MG63 (cell line): ENCODE measurements around the gene KCNQ2. TPM values are rescaled to one million over a fixed set of nuclear protein-coding genes. Genes with fewer than 3 reads are reported as not detected.

Experiments used
- DNase-seq: peaks from one replicate; pipeline ENCODE4 v3.0.0-alpha.2; 2020
- H3K27me3 ChIP-seq: fragments of 250-450 bp; sonication (Bioruptor Pico); 2 replicates; pipeline ENCODE4 v1.5.1; 2020; ENCODE audit warnings: mild to moderate bottlenecking, moderate library complexity
- H3K36me3 ChIP-seq: fragments of 250-450 bp; sonication (Bioruptor Pico); 2 replicates; pipeline ENCODE4 v1.5.1; 2020; ENCODE audit warnings: mild to moderate bottlenecking, moderate library complexity
- H3K4me3 ChIP-seq: fragments of 250-450 bp; sonication (Bioruptor Pico); 2 replicates; pipeline ENCODE4 v1.5.1; 2020; ENCODE audit warnings: mild to moderate bottlenecking, moderate library complexity
- H3K9me3 ChIP-seq: fragments of 250-450 bp; sonication (Bioruptor Pico); 2 replicates; pipeline ENCODE4 v1.5.1; 2020; ENCODE audit warnings: mild to moderate bottlenecking, moderate library complexity
- total RNA-seq: library from RNA; depleted of rRNA; stranded (reverse); fragments of >200 nt; shearing (Covaris generic); gene quantifications from 2 replicates; pipeline ENCODE4 v1.2.3, GENCODE V29; 2014; ENCODE audit warnings: low replicate concordance

Gene KCNQ2
- total RNA-seq, 1 experiment from 2014 or later: 0.92 TPM

DNA sequence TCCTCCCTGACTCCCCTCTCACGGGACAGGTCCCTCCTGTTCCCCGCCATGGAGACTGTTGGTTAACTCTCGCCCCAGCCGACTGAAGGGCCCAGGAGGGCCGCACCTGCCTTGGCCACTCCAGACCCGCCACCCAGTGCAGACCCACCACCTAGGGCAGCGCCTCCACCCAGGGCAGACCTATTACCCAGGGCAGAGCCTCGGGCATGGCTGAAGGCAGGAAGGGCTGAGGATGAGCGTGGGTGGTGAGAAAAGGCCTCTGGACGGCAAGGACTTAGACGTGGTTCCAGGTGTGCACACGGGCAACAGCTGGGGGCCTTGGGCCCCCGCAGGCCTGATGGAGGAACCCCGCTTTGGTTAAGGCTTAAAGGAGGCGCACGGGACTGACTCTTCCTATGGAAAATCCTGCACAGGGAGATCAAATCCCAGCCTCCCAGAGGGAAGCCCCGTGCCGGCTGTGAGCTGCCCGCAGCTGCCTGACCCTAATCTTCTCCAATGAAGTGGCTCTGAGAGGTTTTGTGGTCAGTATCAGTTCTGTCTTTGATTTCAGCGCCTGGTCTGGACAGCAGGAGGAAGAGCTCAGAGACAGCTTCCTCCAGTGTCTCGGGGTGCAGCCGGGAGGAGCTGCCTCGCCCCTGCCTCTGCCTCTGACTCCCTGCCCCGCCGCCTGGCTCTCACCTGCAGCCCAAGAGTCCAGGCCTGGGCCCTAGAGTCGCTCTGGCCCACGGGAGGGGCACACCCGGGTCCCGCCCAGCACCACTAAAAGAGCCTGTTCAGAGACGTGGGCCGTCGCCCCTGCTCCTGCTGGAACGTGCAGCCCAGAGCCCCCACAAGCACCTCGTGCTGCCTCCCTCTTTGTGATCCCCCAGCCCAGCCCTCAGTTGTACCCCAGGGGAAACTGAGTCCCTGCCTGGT lies 99.2 kb downstream of the KCNQ2 start:
- Histone ChIP-seq H3K4me3 (no peak overlapping the region), H3K36me3 (no peaks in the 10 kb centered on the region), H3K9me3 (no peaks in the 10 kb centered on the region), H3K27me3 (peaks cover 44% of the 10 kb centered on the region)
- DNase-seq: no peak

- H3K4me3 ChIP-seq: no peak overlapping the region
- H3K9me3 ChIP-seq: no peaks in the 10 kb centered on the region
- H3K27me3 ChIP-seq: peaks cover 38% of the 10 kb centered on the region
- DNase-seq: no peak
- H3K36me3 ChIP-seq: no peaks in the 10 kb centered on the region
Measured at GRCh38 chr20:63371291-63371865, 101.1 kb downstream of the KCNQ2 start.

- Histone ChIP-seq H3K27me3 (peaks cover 34% of the 10 kb centered on the region), H3K9me3 (no peaks in the 10 kb centered on the region), H3K36me3 (no peaks in the 10 kb centered on the region), H3K4me3 (no peak overlapping the region)
- DNase-seq: no peak
Measured at GRCh38 chr20:63370618-63371187, 101.8 kb downstream of the KCNQ2 start.

GRCh38 chr20:63369724-63370617 lies 102.5 kb downstream of the KCNQ2 start:
- no peak for DNase-seq
- peaks cover 34% of the 10 kb centered on the region for H3K27me3 ChIP-seq

DNA sequence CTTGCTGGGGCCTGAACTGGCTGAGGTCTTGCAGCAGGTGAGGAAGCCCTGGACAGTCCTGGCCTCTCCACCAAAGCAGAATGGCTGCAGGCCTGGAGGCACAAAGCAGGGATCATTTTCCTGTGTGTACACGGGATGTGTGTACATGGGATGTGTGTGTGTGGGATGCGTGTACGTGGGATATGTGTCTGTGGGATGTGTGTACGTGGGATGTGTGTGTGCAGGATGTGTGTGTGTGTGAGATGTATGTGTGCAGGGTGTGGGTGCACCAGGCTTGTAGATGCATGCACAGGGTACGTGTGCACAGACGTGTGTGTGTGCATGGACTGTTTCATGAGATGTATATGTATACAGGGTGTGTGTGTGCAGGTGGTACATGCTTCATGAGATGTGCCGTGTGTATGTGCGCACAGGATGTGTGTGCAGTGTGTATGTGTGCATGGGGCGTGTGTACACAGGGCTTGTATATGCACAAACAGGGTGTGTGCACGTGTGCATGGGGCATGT lies 103.4 kb downstream of the KCNQ2 start:
- no peak for DNase-seq
- Histone ChIP-seq H3K27me3 (peaks cover 25% of the 10 kb centered on the region), H3K9me3 (no peaks in the 10 kb centered on the region), H3K36me3 (no peaks in the 10 kb centered on the region), H3K4me3 (no peak overlapping the region)

More at GRCh38 chr20:63369724-63370617, 102.5 kb downstream of the KCNQ2 start:
- no peak overlapping the region for H3K4me3 ChIP-seq
- H3K36me3 ChIP-seq: no peaks in the 10 kb centered on the region
- no peaks in the 10 kb centered on the region for H3K9me3 ChIP-seq

DNA sequence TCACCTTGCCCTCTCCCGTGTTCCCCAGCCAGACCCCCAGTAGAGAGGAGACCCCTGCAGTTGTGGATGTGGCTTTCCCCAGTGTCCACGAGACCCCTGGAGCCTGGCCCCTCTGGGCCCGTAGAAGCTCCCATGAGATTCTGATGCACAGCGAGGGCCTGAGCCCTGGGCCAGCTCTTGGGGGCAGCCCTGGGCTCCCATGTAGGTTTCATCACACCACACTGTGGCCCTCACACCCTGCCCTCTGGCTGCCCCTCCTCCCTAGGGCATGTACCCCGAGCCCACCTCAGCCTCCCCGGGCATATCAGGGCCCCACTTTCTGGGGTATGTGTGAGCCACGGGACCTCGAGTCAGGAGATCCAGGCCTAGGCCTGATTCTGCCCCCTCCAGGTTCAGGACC lies 104.3 kb downstream of the KCNQ2 start:
- DNase-seq: no peak
- peaks cover 17% of the 10 kb centered on the region for H3K27me3 ChIP-seq
- no peaks in the 10 kb centered on the region for H3K36me3 ChIP-seq
- H3K9me3 ChIP-seq: no peaks in the 10 kb centered on the region
- no peak overlapping the region for H3K4me3 ChIP-seq

GRCh38 chr20:63367446-63368055 lies 104.9 kb downstream of the KCNQ2 start:
- no peaks in the 10 kb centered on the region for H3K9me3 ChIP-seq
- H3K27me3 ChIP-seq: peaks cover 11% of the 10 kb centered on the region
- H3K36me3 ChIP-seq: no peaks in the 10 kb centered on the region
- no peak for DNase-seq
- H3K4me3 ChIP-seq: no peak overlapping the region

GRCh38 chr20:63366390-63367365 lies 105.8 kb downstream of the KCNQ2 start:
- no peaks in the 10 kb centered on the region for H3K36me3 ChIP-seq
- H3K4me3 ChIP-seq: no peak overlapping the region
- DNase-seq: no peak
- H3K27me3 ChIP-seq: peaks cover 8% of the 10 kb centered on the region
- no peaks in the 10 kb centered on the region for H3K9me3 ChIP-seq

DNA sequence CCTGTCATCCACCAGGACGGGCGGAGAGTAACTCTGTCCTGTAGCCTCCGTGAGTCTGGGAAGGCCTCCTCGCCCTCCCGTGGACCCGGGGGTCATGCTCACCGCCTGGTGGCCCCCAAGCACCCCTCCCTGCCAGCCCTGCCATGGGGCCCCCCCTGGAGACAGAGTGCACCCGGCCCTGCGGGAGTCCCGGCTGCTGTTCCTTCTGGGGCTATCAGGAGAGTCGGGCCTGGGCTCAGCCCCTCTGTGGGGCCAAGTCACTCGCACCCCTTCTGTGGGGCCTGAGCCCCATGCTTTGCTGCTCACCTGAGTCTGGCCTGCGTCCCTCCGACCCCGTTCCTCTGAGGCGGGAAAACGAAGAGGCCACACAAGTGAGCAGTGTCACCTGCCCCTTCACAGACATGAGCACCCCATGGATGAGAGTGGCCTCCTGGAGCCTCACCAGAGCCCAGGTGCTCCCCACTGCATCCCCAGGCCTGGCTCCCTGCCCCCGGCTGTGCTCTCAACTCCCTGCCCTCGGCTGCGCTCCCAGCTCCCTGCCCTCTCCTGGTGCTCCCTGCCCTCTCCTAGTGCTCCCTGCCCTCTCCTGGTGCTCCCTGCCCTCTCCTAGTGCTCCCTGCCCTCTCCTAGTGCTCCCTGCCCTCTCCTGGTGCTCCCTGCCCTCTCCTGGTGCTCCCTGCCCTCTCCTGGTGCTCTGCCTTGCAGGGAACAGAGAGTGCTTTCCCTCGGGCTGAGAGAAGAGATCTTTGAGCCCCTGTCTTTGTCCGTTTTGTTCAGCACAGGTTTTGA lies 106.7 kb downstream of the KCNQ2 start:
- Histone ChIP-seq H3K9me3 (no peaks in the 10 kb centered on the region), H3K36me3 (no peaks in the 10 kb centered on the region), H3K27me3 (peaks cover 2% of the 10 kb centered on the region), H3K4me3 (no peak overlapping the region)
- no peak for DNase-seq

DNA sequence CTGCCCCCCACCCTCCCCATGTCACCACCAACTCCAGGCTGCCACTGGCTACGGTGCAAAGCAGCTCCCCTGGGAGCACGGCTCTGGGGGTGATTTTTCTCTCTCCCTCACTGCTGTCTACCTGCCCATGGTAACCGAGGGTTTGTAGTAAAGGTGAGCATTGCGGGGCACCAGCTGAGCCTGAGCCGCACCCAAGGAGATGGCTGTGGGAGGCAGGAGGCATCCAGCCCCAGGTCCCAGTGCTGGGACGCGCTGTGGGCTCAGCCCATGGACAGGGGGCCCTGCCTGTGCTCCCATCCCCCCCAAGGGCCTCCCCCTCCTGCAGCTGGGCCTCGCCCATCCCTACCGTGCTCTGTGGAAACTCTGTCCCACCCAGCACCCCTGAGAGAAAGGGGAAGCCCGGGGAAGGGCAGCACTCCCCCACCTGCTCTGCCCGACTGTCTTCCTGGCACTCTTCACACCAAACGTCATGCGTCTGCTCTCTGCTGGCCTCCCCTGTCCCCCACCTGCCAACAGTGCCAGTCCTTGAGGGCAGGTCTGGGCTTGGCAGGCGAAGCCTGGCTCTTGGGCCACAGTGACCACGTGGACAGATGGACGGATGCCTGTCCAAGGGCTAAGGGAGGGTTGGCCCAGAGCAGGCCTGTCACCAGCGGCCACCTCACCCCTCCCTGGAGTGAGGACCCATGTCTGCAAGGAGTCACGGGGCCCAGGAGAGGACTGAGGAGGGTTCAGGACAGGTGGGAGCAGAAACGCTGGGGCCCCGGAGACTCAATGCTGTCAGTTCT lies 107.5 kb downstream of the KCNQ2 start:
- no peaks in the 10 kb centered on the region for H3K36me3 ChIP-seq
- DNase-seq: no peak
- H3K4me3 ChIP-seq: no peak overlapping the region
- H3K9me3 ChIP-seq: no peaks in the 10 kb centered on the region
- peaks cover 6% of the 10 kb centered on the region for H3K27me3 ChIP-seq

DNA sequence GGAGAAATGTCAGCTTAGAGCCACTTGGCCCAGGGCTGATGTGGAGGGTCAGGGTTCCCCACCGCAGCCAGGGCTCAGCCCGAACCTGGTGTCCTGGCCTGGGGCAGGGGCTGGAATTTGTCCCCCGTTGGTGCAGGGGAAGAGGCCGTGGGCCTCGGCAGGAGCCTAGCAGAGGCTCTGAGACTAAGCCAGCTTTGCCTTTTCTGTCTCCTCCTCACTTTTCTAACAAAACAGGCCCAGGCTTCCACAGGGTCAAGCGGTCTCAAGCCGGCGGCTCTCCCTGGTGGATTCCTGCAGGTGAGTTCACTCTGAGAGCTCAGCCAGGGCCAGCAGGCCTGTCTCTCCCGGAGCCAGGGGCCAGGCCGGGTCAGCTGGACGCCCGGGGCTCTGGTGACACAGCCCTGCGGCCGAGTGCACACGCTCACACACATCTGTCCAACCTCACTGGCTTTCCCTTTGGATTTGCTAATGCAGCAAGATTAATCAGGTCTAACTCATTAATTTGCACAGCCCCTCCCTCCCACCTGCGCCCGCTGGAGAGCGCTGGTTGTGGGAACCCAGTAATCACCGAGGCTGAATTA lies 108.4 kb downstream of the KCNQ2 start:
- H3K27me3 ChIP-seq: peaks cover 6% of the 10 kb centered on the region
- no peak overlapping the region for H3K4me3 ChIP-seq
- H3K36me3 ChIP-seq: no peaks in the 10 kb centered on the region
- DNase-seq: no peak
- no peaks in the 10 kb centered on the region for H3K9me3 ChIP-seq

GRCh38 chr20:63363013-63363957 lies 109.2 kb downstream of the KCNQ2 start:
- Histone ChIP-seq H3K27me3 (peaks cover 6% of the 10 kb centered on the region), H3K4me3 (no peak overlapping the region), H3K9me3 (no peaks in the 10 kb centered on the region), H3K36me3 (no peaks in the 10 kb centered on the region)
- DNase-seq: no peak
